GM23338 (cell line): ENCODE measurements around the gene ANKK1. TPM values are rescaled to one million over a fixed set of nuclear protein-coding genes. Genes with fewer than 3 reads are reported as not detected.

Experiments used
- ATAC-seq: fragments of 200-7000 bp; cut with Tn5 transposase; 3 replicates; pipeline ENCODE4 v1.9.1; 2020
- DNase-seq: peaks from one replicate; pipeline ENCODE4 v3.0.0-alpha.2; 2015; ENCODE audit warnings: low spot score
- H2AFZ ChIP-seq: fragments of 200-600 bp; sonication (generic); 2 replicates; pipeline ENCODE4 v1.8.0; 2016; ENCODE audit warnings: antibody characterized with exemption, mild to moderate bottlenecking, moderate library complexity
- H3F3A ChIP-seq: fragments of 200-600 bp; sonication (generic); replicated peaks from 2 replicates; pipeline ENCODE4 v1.8.0; 2017; ENCODE audit warnings: antibody characterized with exemption, mixed run types, low read depth
- H3K27ac ChIP-seq: fragments of 200-600 bp; sonication (generic); 2 replicates; pipeline ENCODE4 v1.6.1; 2016; ENCODE audit warnings: low read depth
- H3K27me3 ChIP-seq: fragments of 200-600 bp; sonication (generic); 2 replicates; pipeline ENCODE4 v1.8.0; 2016; ENCODE audit warnings: mild to moderate bottlenecking, mixed run types, moderate library complexity; ENCODE audit not compliant: insufficient read depth
- H3K36me3 ChIP-seq: fragments of 200-600 bp; sonication (generic); 2 replicates; pipeline ENCODE4 v1.8.0; 2016; ENCODE audit warnings: mild to moderate bottlenecking; ENCODE audit not compliant: insufficient read depth
- H3K4me1 ChIP-seq: fragments of 200-600 bp; sonication (generic); 2 replicates; pipeline ENCODE4 v1.8.0; 2016; ENCODE audit warnings: mild to moderate bottlenecking, moderate library complexity; ENCODE audit not compliant: insufficient read depth
- H3K4me2 ChIP-seq: fragments of 200-600 bp; sonication (generic); 2 replicates; pipeline ENCODE4 v1.7.1; 2017; ENCODE audit warnings: mixed run types
- H3K4me3 ChIP-seq: fragments of 200-600 bp; sonication (generic); 2 replicates; pipeline ENCODE4 v1.6.1; 2016; ENCODE audit warnings: mixed run types
- H3K79me2 ChIP-seq: fragments of 200-600 bp; sonication (generic); replicated peaks from 2 replicates; pipeline ENCODE4 v1.8.0; 2017; ENCODE audit warnings: mild to moderate bottlenecking; ENCODE audit not compliant: insufficient read depth
- H3K9me2 ChIP-seq: fragments of 200-600 bp; sonication (generic); 2 replicates; pipeline ENCODE4 v1.8.0; 2017; ENCODE audit not compliant: insufficient read depth
- H4K20me1 ChIP-seq: fragments of 200-600 bp; sonication (generic); replicated peaks from 2 replicates; pipeline ENCODE4 v1.8.0; 2017; ENCODE audit warnings: mild to moderate bottlenecking; ENCODE audit not compliant: insufficient read depth
- H3K27ac Mint-ChIP-seq: 2 replicates; pipeline ENCODE4 v1.8.0; 2020; ENCODE audit warnings: inconsistent platforms, mild to moderate bottlenecking, moderate library complexity, mixed read lengths
- H3K27me3 Mint-ChIP-seq: 3 replicates; pipeline ENCODE4 v1.8.0; 2022; ENCODE audit warnings: low read depth, mild to moderate bottlenecking, moderate library complexity, mixed read lengths, inconsistent platforms; ENCODE audit not compliant: insufficient read depth, poor library complexity
- H3K36me3 Mint-ChIP-seq: 3 replicates; pipeline ENCODE4 v1.8.0; 2021; ENCODE audit warnings: low read depth, mild to moderate bottlenecking, inconsistent platforms, moderate library complexity, mixed read lengths
- H3K4me1 Mint-ChIP-seq: 3 replicates; pipeline ENCODE4 v1.8.0; 2020; ENCODE audit warnings: mild to moderate bottlenecking, inconsistent platforms, mixed read lengths
- H3K4me3 Mint-ChIP-seq: 3 replicates; pipeline ENCODE4 v1.8.0; 2021; ENCODE audit warnings: moderate library complexity, mild to moderate bottlenecking, inconsistent platforms, mixed read lengths
- H3K9me3 Mint-ChIP-seq: 3 replicates; pipeline ENCODE4 v1.8.0; 2020; ENCODE audit warnings: moderate library complexity, mild to moderate bottlenecking, inconsistent platforms, mixed read lengths
- CTCF ChIP-seq, 2 experiments: fragments of 200-600 bp in 1 of 2; sonication (generic) in 1 of 2; conservative IDR thresholded peaks; 2 replicates each; pipeline versions ENCODE4 v1.5.1 to v1.6.1; 2016 to 2017; ENCODE audit warnings: antibody characterized with exemption in 2 of 2, low read depth in 2 of 2, mild to moderate bottlenecking in 2 of 2, moderate library complexity in 1 of 2
- ETS1 ChIP-seq: IDR thresholded peaks from 2 replicates; pipeline ENCODE4 v1.6.1; 2016; ENCODE audit warnings: antibody characterized with exemption
- EZH2 ChIP-seq: fragments of 200-600 bp; sonication (generic); IDR thresholded peaks from one replicate; pipeline ENCODE4 v1.8.0; 2017; ENCODE audit warnings: antibody characterized with exemption, mild to moderate bottlenecking, low read depth; ENCODE audit not compliant: unreplicated experiment
- EZH2phosphoT487 ChIP-seq: fragments of 200-600 bp; sonication (generic); IDR thresholded peaks from one replicate; pipeline ENCODE4 v1.8.1; 2018; ENCODE audit warnings: antibody characterized with exemption; ENCODE audit not compliant: unreplicated experiment
- JUNB ChIP-seq: IDR thresholded peaks from one replicate; pipeline ENCODE4 v1.6.1; 2016; ENCODE audit warnings: antibody characterized with exemption; ENCODE audit not compliant: unreplicated experiment
- POLR2AphosphoS5 ChIP-seq: IDR thresholded peaks from 2 replicates; pipeline ENCODE4 v1.6.1; 2016; ENCODE audit warnings: antibody characterized with exemption, low read depth
- REST ChIP-seq: IDR thresholded peaks from one replicate; pipeline ENCODE4 v1.6.1; 2018; ENCODE audit warnings: antibody characterized with exemption; ENCODE audit not compliant: unreplicated experiment
- STAT1 ChIP-seq: IDR thresholded peaks from one replicate; pipeline ENCODE4 v1.6.1; 2016; ENCODE audit warnings: antibody characterized with exemption; ENCODE audit not compliant: unreplicated experiment
- ZNF114 ChIP-seq: fragments of 250-450 bp; sonication (Bioruptor Pico); IDR thresholded peaks from 2 replicates; pipeline ENCODE4 v1.5.0; 2020; ENCODE audit warnings: mild to moderate bottlenecking, moderate library complexity
- ZNF331 ChIP-seq: fragments of 250-450 bp; sonication (Bioruptor Pico); IDR thresholded peaks from 2 replicates; pipeline ENCODE4 v1.5.0; 2020; ENCODE audit warnings: low read depth, mild to moderate bottlenecking, moderate library complexity
- polyA plus RNA-seq: library from polyadenylated mRNA; unstranded; fragments of >200 nt; fragmentation: Nextera tagmentation; extraction: Ambion mirVana; gene quantifications from 2 replicates; pipeline ENCODE4 v1.2.1, GENCODE V29; 2016
- total RNA-seq: library from RNA; depleted of rRNA; stranded (reverse); fragments of >200 nt; shearing (Covaris generic); gene quantifications from 2 replicates; pipeline ENCODE4 v1.2.3, GENCODE V29; 2014

Gene ANKK1
- total and polyA plus RNA-seq, 2 experiments from 2014 or later, result 0.08 to 0.14 TPM

GRCh38 chr11:113398669-113399430, 11.3 kb downstream of the ANKK1 start:
- Histone ChIP-seq H3K27me3 (no peaks in the 10 kb centered on the region), H3K79me2 (no peaks in the 10 kb centered on the region), H3K9me2 (no peaks in the 10 kb centered on the region), H3K4me1 (no peaks in the 10 kb centered on the region), H3K27ac (no peak overlapping the region), H3K4me2 (no peak overlapping the region), H4K20me1 (no peaks in the 10 kb centered on the region), H3K4me3 (no peak overlapping the region), H3K36me3 (no peaks in the 10 kb centered on the region), H3F3A (no peaks in the 10 kb centered on the region), H2AFZ (no peak overlapping the region)
- no peak for DNase-seq
- no peak for TF ChIP-seq ZNF114 (CRISPR knock-in tag)
- TF ChIP-seq STAT1, result no peak
- ATAC-seq, result no peak
- Mint-ChIP-seq H3K4me3 (no peak overlapping the region), H3K36me3 (no peaks in the 10 kb centered on the region), H3K27me3 (peaks cover 6% of the 10 kb centered on the region), H3K27ac (no peak overlapping the region), H3K9me3 (no peaks in the 10 kb centered on the region), H3K4me1 (no peaks in the 10 kb centered on the region)

- Mint-ChIP-seq H3K36me3 (no peaks in the 10 kb centered on the region), H3K4me3 (no peak overlapping the region), H3K4me1 (peaks cover 7% of the 10 kb centered on the region; the same call in 2 of the 3 replicates), H3K9me3 (no peaks in the 10 kb centered on the region), H3K27ac (no peak overlapping the region), H3K27me3 (peaks cover 4% of the 10 kb centered on the region)
- Histone ChIP-seq H3K36me3 (no peaks in the 10 kb centered on the region), H3K9me2 (no peaks in the 10 kb centered on the region), H3F3A (no peaks in the 10 kb centered on the region), H3K27me3 (no peaks in the 10 kb centered on the region), H3K4me3 (no peak overlapping the region), H2AFZ (no peak overlapping the region), H3K4me1 (no peaks in the 10 kb centered on the region), H3K79me2 (no peaks in the 10 kb centered on the region), H3K4me2 (no peak overlapping the region), H3K27ac (no peak overlapping the region), H4K20me1 (no peaks in the 10 kb centered on the region)
- ATAC-seq (no peak), DNase-seq (no peak)
- TF ChIP-seq EZH2, result no peak
- TF ChIP-seq REST, result no peak
- TF ChIP-seq EZH2phosphoT487, result no peak
- no peak for TF ChIP-seq STAT1
- TF ChIP-seq ZNF114 (CRISPR knock-in tag), result no peak
- no peak for TF ChIP-seq POLR2AphosphoS5
- TF ChIP-seq ETS1, result no peak
- no peak for TF ChIP-seq ZNF331 (CRISPR knock-in tag)
- no peak for TF ChIP-seq CTCF (conservative IDR thresholded peaks at IDR 0.05; ENCODE audit: low read depth in 2 of 2)
- TF ChIP-seq JUNB, result no peak
Measured at GRCh38 chr11:113400631-113401230, 13.2 kb downstream of the ANKK1 start.
